Right lobe of liver (tissue), 6 donors: Measurements from ENCODE around the gene CLNK. TPM values are rescaled to one million over a fixed set of nuclear protein-coding genes. Genes with fewer than 3 reads are reported as not detected.

Source experiments
- ATAC-seq, 4 donors: fragments of 200-7000 bp; cut with Tn5 transposase; one replicate each; pipeline ENCODE4 v1.9.1; 2020; ENCODE audit warnings: mild to moderate bottlenecking in 4 of 4, moderate library complexity in 4 of 4
- DNase-seq, 3 donors: peaks; one replicate each; pipeline ENCODE4 v3.0.0-alpha.2; 2020
- H3K27ac ChIP-seq, 3 donors: fragments of 200-600 bp; one replicate each; pipeline ENCODE4 v1.8.0; 2022
- H3K27me3 ChIP-seq, 2 donors: fragments of 200-600 bp; one replicate each; pipeline ENCODE4 v1.8.0; 2022
- H3K36me3 ChIP-seq, 4 donors: fragments of 200-600 bp; sonication (generic) in 1 of 4; one replicate each; pipeline versions ENCODE4 v1.5.1 to v1.8.0; 2017 to 2022; ENCODE audit warnings: control low read depth in 1 of 4
- H3K4me1 ChIP-seq, 4 donors: fragments of 200-600 bp; sonication (generic) in 1 of 4; one replicate each; pipeline versions ENCODE4 v1.5.1 to v1.8.0; 2017 to 2022; ENCODE audit warnings: control low read depth in 1 of 4
- H3K4me3 ChIP-seq, 3 donors: fragments of 200-600 bp; one replicate each; pipeline ENCODE4 v1.8.0; 2022
- H3K9me3 ChIP-seq, 4 donors: fragments of 200-600 bp; sonication (generic) in 1 of 4; one replicate each; pipeline versions ENCODE4 v1.5.1 to v1.8.0; 2017 to 2022; ENCODE audit warnings: control low read depth in 1 of 4
- CTCF ChIP-seq, 4 donors: fragments of 200-600 bp in 3 of 4; fragments of 450-650 bp in 1 of 4; IDR thresholded peaks; one replicate each; pipeline versions ENCODE4 v1.5.1 to v1.8.0; 2016 to 2022; ENCODE audit warnings: antibody characterized with exemption in 4 of 4, mild to moderate bottlenecking in 2 of 4
- POLR2A ChIP-seq: fragments of 450-650 bp; IDR thresholded peaks from one replicate; pipeline ENCODE4 v1.6.1; 2017; ENCODE audit warnings: antibody characterized with exemption, mild to moderate bottlenecking
- WGBS: methylation state at CpG from one replicate; pipeline ENCODE4 v1.1.6; 2018; ENCODE audit warnings: low coverage, low lambda C conversion rate; ENCODE audit not compliant: insufficient coverage; ENCODE audit errors: missing lambda C conversion rate; 5-methylcytosine and 5-hydroxymethylcytosine counted together
- intact Hi-C, 2 donors: fragments of 100-400 bp; cut with DNase I; formaldehyde crosslinking; loops; one replicate each; pipeline versions ENCODE4 v1.11.2 to v1.14.1; 2022
- total RNA-seq, 6 experiments: library from RNA; depleted of rRNA in 2 of 6; stranded (reverse); fragments of >200 nt in 2 of 6; fragmentation: NEBNext Ultra II Directional in 3 of 6; extraction: Animal tissue kit (Norgen Biotek cat#: 25700) in 3 of 6; gene quantifications; one replicate each; pipeline versions ENCODE4 v1.1.0 to v1.2.4, GENCODE V29; 2016 to 2023
- donor health status: DM: no; HTN: yes; CAD: no.
- donor health status: DM: no; HTN: no; CAD: no.
- donor health status: DM: no; HTN: no; CAD: no.
- donor health status: DM: no; HTN: yes; CAD: no.
- donor health status: DM: no; HTN: yes; CAD: no.

Gene CLNK
- total RNA-seq, 6 experiments from 2014 or later: not detected

- DNase-seq (no peak), ATAC-seq (no peak)
- intact Hi-C loops: no loop called here
- Histone ChIP-seq H3K4me3 (no peak overlapping the region), H3K27me3 (no peaks in the 10 kb centered on the region), H3K9me3 (no peaks in the 10 kb centered on the region), H3K4me1 (no peaks in the 10 kb centered on the region), H3K36me3 (no peaks in the 10 kb centered on the region), H3K27ac (no peak overlapping the region)
- 61% methylated on average over 3 of the region's 5 CpGs for WGBS
- TF ChIP-seq CTCF (IDR thresholded peaks at IDR 0.05) (no peak), POLR2A (no peak)
Measured at GRCh38 chr4:10504570-10505179, 179.9 kb downstream of the CLNK start.

- H3K36me3 ChIP-seq: no peaks in the 10 kb centered on the region
- no peak overlapping the region for H3K27ac ChIP-seq
- H3K9me3 ChIP-seq: no peaks in the 10 kb centered on the region
- 76% methylated on average over 5 of the region's 5 CpGs for WGBS
- TF ChIP-seq CTCF (IDR thresholded peaks at IDR 0.05) (no peak), POLR2A (no peak)
- no peak for DNase-seq
- intact Hi-C loops: no loop called here
- ATAC-seq: no peak
- no peak overlapping the region for H3K4me3 ChIP-seq
- H3K4me1 ChIP-seq: no peaks in the 10 kb centered on the region
- no peaks in the 10 kb centered on the region for H3K27me3 ChIP-seq
Measured at GRCh38 chr4:10502717-10503116, 181.9 kb downstream of the CLNK start.

- TF ChIP-seq CTCF (IDR thresholded peaks at IDR 0.05) (no peak), POLR2A (no peak)
- Histone ChIP-seq H3K36me3 (no peaks in the 10 kb centered on the region), H3K4me1 (no peaks in the 10 kb centered on the region), H3K9me3 (no peaks in the 10 kb centered on the region), H3K4me3 (no peak overlapping the region), H3K27me3 (no peaks in the 10 kb centered on the region), H3K27ac (no peak overlapping the region)
- DNase-seq (no peak), ATAC-seq (no peak)
- whole genome bisulfite sequencing: 56% methylated on average over 5 of the region's 6 CpGs
- intact Hi-C loops: no loop called here
Measured at GRCh38 chr4:10500776-10501175, 183.8 kb downstream of the CLNK start.

GRCh38 chr4:10496200-10496599 lies 188.4 kb downstream of the CLNK start:
- ATAC-seq (no peak), DNase-seq (no peak)
- H3K4me1 ChIP-seq: no peaks in the 10 kb centered on the region
- H3K4me3 ChIP-seq: no peak overlapping the region
- no peaks in the 10 kb centered on the region for H3K36me3 ChIP-seq
- no peak overlapping the region for H3K27ac ChIP-seq
- no peaks in the 10 kb centered on the region for H3K9me3 ChIP-seq
- intact Hi-C loops: no loop called here
- no peaks in the 10 kb centered on the region for H3K27me3 ChIP-seq
- TF ChIP-seq POLR2A (no peak), CTCF (IDR thresholded peaks at IDR 0.05) (no peak)
- 25% methylated on average over 4 of the region's 4 CpGs for WGBS

- Histone ChIP-seq H3K9me3 (no peaks in the 10 kb centered on the region), H3K27ac (no peak overlapping the region), H3K4me3 (no peak overlapping the region), H3K4me1 (no peaks in the 10 kb centered on the region), H3K36me3 (no peaks in the 10 kb centered on the region), H3K27me3 (no peaks in the 10 kb centered on the region)
- intact Hi-C loops: no loop called here
- TF ChIP-seq POLR2A (no peak), CTCF (IDR thresholded peaks at IDR 0.05) (no peak)
- DNase-seq (no peak), ATAC-seq (no peak)
- 63% methylated on average over 8 of the region's 8 CpGs for WGBS
Measured at GRCh38 chr4:10495651-10496050, 188.9 kb downstream of the CLNK start.
